HG03139 (cell line): ENCODE measurements around the gene MAPK1.

Source experiments
- ATAC-seq: cut with Tn5 transposase; IDR thresholded peaks from one replicate; pipeline ENCODE4 v1.9.1; 2021; ENCODE audit not compliant: unreplicated experiment

MAPK1 gene

GRCh38 chr22:21707677-21708076 lies 159.8 kb downstream of the MAPK1 start:
- ATAC-seq: no peak
